K562 (cell line): Measurements from ENCODE around the gene CDNF. TPM values are rescaled to one million over a fixed set of nuclear protein-coding genes. Genes with fewer than 3 reads are reported as not detected.

Experiments used
- FOXK1 ChIP-seq: sonication (generic); formaldehyde crosslinking; IDR thresholded peaks from 2 replicates; pipeline ENCODE4 v1.8.0; 2022; ENCODE audit warnings: missing genetic modification reagents, mild to moderate bottlenecking, borderline replicate concordance
- HDAC8 ChIP-seq: fragments of 450-650 bp; IDR thresholded peaks from 2 replicates; pipeline ENCODE4 v1.6.1; 2016; ENCODE audit warnings: mild to moderate bottlenecking, missing genetic modification characterization, moderate library complexity, missing compliant biosample characterization
- NCOA4 ChIP-seq: fragments of 450-650 bp; IDR thresholded peaks from 2 replicates; pipeline ENCODE4 v1.6.1; 2018; ENCODE audit warnings: mild to moderate bottlenecking; ENCODE audit not compliant: partially characterized antibody
- PTBP1 ChIP-seq: fragments of 200-400 bp; formaldehyde crosslinking; IDR thresholded peaks from 2 replicates; pipeline ENCODE4 v1.6.1; 2017; ENCODE audit warnings: low read depth, low read length
- SREBF2 ChIP-seq: sonication (generic); formaldehyde crosslinking; IDR thresholded peaks from 2 replicates; pipeline ENCODE4 v1.4.0; 2020; ENCODE audit warnings: mild to moderate bottlenecking, missing genetic modification reagents
- WHSC1 ChIP-seq: IDR thresholded peaks from one replicate; pipeline ENCODE4 v1.6.1; 2012; ENCODE audit warnings: low read length, control low read depth, inconsistent platforms
- ZNF551 ChIP-seq: fragments of 250-450 bp; sonication (Bioruptor Pico); IDR thresholded peaks from 2 replicates; pipeline ENCODE4 v1.5.0; 2021; ENCODE audit warnings: mild to moderate bottlenecking, moderate library complexity
- ZNF644 ChIP-seq: fragments of 200-800 bp; sonication (Bioruptor generic); IDR thresholded peaks from 2 replicates; pipeline ENCODE4 v1.6.1; 2016; ENCODE audit warnings: low read depth, missing genetic modification characterization, missing compliant biosample characterization
- ZNF79 ChIP-seq: fragments of 250-450 bp; sonication (Bioruptor Pico); IDR thresholded peaks from 2 replicates; pipeline ENCODE4 v1.4.0; 2020; ENCODE audit warnings: low read depth, mild to moderate bottlenecking, moderate library complexity
- polyA plus RNA-seq, 8 experiments: library from polyadenylated mRNA; depleted of rRNA in 4 of 8; stranded (reverse) in 5 of 8; unstranded in 3 of 8; fragments of >200 nt; fragmentation: Nextera tagmentation in 2 of 8; fragmentation: Illumina TruSeq in 1 of 8; extraction: Ambion mirVana in 2 of 8; extraction: Trizol in 1 of 8; gene quantifications; 2 replicates each; pipeline versions ENCODE4 v1.2.1 to v1.2.3, GENCODE V29; 2011 to 2014; ENCODE audit warnings: inconsistent platforms in 1 of 8, missing spikeins in 1 of 8
- total RNA-seq, 7 experiments: library from RNA; depleted of rRNA in 6 of 7; stranded (reverse); fragments of >200 nt in 6 of 7; fragmentation: Illumina TruSeq in 2 of 7; extraction: Trizol in 2 of 7; gene quantifications; 2 replicates each; pipeline versions ENCODE4 v1.2.1 to v1.2.3, GENCODE V29; 2011 to 2021; ENCODE audit warnings: low replicate concordance in 1 of 7
- TF ChIP-seq, protein P1 (sequence below): fragments of 200-400 bp; formaldehyde crosslinking; IDR thresholded peaks from 2 replicates; pipeline ENCODE4 v1.6.1; 2017; ENCODE audit warnings: mild to moderate bottlenecking, low read depth, low read length, moderate library complexity
- TF ChIP-seq, protein P2 (sequence below): fragments of 450-650 bp; IDR thresholded peaks from 2 replicates; pipeline ENCODE4 v1.7.1; 2018; ENCODE audit warnings: mild to moderate bottlenecking, low read depth; ENCODE audit not compliant: partially characterized antibody
- TF ChIP-seq, protein P3 (sequence below): fragments of 450-650 bp; IDR thresholded peaks from 2 replicates; pipeline ENCODE4 v1.6.1; 2016; ENCODE audit warnings: borderline replicate concordance
- TF ChIP-seq, protein P4 (sequence below): sonication (generic); formaldehyde crosslinking; IDR thresholded peaks from 2 replicates; pipeline ENCODE4 v1.8.0; 2022; ENCODE audit warnings: mild to moderate bottlenecking, missing genetic modification reagents

CDNF gene
- total and polyA plus RNA-seq, 9 of the 15 experiments (the other 6 are each of a cell fraction or from before 2014, with no cell fraction given): 0.18 to 1.6 (median 0.61) TPM

DNA sequence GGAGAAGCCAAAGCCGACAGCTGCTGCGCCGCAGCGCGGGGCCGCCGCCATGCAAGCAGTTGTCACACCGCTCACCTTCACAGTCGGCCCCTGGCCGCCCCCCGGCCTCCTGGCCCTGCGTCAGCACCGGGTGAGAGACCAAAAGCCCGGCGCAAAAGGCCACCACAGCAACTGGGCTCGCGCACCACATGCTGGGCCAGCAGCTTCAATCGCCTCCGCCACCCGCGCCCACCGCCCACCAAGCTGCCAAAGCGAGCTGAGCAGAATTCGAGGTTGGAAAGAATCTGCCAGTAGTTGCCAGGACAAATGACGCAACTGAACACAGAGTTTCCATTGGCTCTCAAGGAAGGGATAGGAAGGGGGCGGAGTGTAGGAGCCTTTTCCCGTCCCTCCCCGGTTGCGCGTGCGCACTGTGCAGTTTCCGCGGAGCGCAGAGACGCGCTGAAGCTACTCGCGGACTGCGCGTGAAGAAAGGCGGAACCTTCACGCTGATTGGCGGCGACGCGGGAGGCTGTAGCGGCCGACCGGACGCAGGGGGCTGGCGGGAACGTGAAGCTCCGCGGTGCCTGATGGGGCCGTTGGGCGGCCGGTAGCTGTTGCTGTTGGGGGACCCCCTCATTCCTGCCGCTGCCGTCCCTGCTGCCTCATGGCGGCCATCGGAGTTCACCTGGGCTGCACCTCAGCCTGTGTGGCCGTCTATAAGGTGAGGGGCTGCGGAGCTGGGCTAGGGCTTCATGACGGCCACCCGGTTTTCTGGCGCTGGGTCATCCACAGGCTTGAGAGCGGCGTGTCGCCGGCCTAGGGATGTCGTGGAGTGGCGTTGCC is at the start of gene CDNF, which contains the start of the genes HSPA14 and MSANTD7 (continued):
- TF ChIP-seq, protein P1, sequence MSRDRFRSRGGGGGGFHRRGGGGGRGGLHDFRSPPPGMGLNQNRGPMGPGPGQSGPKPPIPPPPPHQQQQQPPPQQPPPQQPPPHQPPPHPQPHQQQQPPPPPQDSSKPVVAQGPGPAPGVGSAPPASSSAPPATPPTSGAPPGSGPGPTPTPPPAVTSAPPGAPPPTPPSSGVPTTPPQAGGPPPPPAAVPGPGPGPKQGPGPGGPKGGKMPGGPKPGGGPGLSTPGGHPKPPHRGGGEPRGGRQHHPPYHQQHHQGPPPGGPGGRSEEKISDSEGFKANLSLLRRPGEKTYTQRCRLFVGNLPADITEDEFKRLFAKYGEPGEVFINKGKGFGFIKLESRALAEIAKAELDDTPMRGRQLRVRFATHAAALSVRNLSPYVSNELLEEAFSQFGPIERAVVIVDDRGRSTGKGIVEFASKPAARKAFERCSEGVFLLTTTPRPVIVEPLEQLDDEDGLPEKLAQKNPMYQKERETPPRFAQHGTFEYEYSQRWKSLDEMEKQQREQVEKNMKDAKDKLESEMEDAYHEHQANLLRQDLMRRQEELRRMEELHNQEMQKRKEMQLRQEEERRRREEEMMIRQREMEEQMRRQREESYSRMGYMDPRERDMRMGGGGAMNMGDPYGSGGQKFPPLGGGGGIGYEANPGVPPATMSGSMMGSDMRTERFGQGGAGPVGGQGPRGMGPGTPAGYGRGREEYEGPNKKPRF: no peak
- TF ChIP-seq, protein P2, sequence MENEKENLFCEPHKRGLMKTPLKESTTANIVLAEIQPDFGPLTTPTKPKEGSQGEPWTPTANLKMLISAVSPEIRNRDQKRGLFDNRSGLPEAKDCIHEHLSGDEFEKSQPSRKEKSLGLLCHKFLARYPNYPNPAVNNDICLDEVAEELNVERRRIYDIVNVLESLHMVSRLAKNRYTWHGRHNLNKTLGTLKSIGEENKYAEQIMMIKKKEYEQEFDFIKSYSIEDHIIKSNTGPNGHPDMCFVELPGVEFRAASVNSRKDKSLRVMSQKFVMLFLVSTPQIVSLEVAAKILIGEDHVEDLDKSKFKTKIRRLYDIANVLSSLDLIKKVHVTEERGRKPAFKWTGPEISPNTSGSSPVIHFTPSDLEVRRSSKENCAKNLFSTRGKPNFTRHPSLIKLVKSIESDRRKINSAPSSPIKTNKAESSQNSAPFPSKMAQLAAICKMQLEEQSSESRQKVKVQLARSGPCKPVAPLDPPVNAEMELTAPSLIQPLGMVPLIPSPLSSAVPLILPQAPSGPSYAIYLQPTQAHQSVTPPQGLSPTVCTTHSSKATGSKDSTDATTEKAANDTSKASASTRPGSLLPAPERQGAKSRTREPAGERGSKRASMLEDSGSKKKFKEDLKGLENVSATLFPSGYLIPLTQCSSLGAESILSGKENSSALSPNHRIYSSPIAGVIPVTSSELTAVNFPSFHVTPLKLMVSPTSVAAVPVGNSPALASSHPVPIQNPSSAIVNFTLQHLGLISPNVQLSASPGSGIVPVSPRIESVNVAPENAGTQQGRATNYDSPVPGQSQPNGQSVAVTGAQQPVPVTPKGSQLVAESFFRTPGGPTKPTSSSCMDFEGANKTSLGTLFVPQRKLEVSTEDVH: peak; percentile 90
- TF ChIP-seq, protein P3, sequence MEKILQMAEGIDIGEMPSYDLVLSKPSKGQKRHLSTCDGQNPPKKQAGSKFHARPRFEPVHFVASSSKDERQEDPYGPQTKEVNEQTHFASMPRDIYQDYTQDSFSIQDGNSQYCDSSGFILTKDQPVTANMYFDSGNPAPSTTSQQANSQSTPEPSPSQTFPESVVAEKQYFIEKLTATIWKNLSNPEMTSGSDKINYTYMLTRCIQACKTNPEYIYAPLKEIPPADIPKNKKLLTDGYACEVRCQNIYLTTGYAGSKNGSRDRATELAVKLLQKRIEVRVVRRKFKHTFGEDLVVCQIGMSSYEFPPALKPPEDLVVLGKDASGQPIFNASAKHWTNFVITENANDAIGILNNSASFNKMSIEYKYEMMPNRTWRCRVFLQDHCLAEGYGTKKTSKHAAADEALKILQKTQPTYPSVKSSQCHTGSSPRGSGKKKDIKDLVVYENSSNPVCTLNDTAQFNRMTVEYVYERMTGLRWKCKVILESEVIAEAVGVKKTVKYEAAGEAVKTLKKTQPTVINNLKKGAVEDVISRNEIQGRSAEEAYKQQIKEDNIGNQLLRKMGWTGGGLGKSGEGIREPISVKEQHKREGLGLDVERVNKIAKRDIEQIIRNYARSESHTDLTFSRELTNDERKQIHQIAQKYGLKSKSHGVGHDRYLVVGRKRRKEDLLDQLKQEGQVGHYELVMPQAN: peak; percentile 64; the same call in 1 of the 2 replicates
- TF ChIP-seq HDAC8 (tag) (no peak), FOXK1 (CRISPR knock-in tag) (no peak), ZNF644 (tag) (no peak), NCOA4 (no peak), ZNF79 (CRISPR knock-in tag) (no peak), ZNF551 (CRISPR knock-in tag) (no peak), WHSC1 (no peak), PTBP1 (no peak), SREBF2 (CRISPR knock-in tag) (no peak)
- TF ChIP-seq, protein P4, sequence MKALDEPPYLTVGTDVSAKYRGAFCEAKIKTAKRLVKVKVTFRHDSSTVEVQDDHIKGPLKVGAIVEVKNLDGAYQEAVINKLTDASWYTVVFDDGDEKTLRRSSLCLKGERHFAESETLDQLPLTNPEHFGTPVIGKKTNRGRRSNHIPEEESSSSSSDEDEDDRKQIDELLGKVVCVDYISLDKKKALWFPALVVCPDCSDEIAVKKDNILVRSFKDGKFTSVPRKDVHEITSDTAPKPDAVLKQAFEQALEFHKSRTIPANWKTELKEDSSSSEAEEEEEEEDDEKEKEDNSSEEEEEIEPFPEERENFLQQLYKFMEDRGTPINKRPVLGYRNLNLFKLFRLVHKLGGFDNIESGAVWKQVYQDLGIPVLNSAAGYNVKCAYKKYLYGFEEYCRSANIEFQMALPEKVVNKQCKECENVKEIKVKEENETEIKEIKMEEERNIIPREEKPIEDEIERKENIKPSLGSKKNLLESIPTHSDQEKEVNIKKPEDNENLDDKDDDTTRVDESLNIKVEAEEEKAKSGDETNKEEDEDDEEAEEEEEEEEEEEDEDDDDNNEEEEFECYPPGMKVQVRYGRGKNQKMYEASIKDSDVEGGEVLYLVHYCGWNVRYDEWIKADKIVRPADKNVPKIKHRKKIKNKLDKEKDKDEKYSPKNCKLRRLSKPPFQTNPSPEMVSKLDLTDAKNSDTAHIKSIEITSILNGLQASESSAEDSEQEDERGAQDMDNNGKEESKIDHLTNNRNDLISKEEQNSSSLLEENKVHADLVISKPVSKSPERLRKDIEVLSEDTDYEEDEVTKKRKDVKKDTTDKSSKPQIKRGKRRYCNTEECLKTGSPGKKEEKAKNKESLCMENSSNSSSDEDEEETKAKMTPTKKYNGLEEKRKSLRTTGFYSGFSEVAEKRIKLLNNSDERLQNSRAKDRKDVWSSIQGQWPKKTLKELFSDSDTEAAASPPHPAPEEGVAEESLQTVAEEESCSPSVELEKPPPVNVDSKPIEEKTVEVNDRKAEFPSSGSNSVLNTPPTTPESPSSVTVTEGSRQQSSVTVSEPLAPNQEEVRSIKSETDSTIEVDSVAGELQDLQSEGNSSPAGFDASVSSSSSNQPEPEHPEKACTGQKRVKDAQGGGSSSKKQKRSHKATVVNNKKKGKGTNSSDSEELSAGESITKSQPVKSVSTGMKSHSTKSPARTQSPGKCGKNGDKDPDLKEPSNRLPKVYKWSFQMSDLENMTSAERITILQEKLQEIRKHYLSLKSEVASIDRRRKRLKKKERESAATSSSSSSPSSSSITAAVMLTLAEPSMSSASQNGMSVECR (CRISPR knock-in tag): peak; percentile 73
